ENCODE results near the gene TPD52L1.

Gene TPD52L1

DNA sequence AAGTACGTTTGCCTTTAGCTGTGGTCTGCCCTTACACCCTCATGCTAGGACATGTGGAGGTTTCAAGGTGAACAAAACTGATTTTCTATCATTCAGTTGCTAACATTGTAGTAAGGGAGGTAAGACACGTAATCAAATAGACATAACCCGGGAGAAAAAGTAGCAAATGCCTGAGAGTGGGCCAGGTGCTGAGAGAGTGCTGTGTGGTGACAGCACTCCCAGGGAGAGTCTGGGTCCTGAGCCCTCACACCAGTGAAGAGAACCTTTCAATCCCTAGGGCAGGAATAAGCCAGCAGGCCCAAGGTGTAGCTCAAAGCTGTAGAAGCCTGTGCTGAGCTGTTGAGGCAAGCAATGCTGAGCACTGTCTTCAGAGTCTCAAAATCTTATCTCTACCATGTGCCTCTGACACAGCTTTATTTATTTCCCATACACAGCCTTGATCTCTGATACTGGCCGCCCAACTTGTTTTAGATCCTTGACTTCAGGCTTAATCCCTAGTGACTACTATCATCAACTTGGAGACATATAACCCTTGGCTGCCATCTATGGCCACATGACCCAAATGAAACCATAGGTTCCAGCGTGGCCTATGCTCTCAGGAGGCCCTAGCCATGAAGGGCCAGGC, 55.2 kb downstream of the TPD52L1 start:
- DNase-seq (ENCODE audit: low spot score) = no peak

DNA sequence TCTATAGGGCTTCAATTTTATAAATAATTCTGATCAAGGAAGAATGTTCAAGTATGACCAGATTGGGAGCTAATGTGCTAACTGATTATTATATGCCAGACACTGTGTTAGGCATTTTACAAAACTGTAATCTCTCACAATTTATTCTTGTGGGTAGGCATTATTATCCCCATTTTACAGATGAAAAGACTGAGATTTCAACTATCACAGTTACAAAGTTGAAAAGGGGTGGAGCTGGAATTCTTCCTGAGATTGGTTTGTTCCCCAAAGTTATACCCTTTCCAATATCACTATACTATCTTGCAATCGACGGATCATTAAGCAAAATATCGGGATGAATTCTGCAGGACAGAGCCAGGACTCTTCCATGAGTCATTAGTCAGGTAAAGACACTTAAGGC, 57.1 kb downstream of the TPD52L1 start:
- DNase-seq (ENCODE audit: low spot score) = no peak

DNA sequence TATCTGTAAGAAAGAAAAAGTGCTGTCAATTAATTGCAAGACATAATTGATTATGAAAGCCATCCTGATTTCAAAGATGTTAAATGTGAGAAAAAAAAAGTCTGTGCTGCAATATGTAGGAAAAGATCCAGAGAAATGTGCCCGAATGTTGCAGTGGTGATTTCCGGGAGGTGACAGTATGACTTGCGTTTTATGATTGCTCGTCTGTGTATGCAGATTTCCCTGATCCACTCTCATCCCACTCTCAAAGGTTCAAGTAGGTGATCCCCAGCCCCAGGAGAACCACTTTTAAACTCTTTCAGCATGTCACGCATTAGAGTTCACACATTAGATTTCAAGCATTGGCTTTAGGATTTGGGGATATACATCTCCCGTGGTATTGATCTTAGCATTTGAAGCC, 57.8 kb downstream of the TPD52L1 start:
- no peak for DNase-seq (ENCODE audit: low spot score)

DNA sequence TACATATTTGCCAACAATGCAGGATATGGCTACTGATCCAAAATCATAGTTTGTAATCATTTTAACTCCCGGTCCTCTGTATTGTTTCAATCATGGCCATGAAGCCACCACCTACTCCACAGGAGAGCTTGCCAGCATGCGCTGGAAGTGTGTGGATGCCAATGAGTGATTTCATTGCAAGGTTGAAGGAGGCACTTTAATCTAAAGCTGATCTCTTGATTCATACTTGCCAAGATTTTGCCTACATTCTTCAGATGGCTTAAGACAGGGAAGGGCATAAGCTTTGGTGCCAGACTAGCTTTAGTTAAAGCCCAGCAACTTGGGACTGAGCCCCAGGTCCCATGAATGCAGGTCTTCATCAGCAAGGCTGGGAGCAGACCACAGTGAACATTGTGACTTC, 58.8 kb downstream of the TPD52L1 start:
- DNase-seq (ENCODE audit: low spot score) = no peak

DNA sequence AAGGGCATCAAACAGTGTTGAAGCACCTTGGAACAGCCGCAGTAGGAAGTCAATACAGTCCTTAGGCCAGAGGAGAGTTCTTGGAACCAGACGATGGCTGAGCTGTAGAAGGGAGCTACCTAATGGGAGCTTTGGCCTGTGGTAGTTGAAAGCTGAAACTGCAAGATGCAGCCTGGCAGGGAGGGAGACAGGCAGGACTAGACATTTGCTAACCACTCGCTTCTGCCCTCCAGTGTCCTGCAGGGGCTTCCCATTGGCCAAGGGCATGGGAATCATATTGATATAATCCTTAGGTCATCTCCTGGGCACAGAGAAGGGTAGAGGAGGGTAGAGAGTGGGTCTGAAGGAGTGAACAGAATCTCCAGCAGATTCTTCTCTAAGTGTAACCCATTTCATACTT, 60.4 kb downstream of the TPD52L1 start:
- DNase-seq (ENCODE audit: low spot score) = no peak

DNA sequence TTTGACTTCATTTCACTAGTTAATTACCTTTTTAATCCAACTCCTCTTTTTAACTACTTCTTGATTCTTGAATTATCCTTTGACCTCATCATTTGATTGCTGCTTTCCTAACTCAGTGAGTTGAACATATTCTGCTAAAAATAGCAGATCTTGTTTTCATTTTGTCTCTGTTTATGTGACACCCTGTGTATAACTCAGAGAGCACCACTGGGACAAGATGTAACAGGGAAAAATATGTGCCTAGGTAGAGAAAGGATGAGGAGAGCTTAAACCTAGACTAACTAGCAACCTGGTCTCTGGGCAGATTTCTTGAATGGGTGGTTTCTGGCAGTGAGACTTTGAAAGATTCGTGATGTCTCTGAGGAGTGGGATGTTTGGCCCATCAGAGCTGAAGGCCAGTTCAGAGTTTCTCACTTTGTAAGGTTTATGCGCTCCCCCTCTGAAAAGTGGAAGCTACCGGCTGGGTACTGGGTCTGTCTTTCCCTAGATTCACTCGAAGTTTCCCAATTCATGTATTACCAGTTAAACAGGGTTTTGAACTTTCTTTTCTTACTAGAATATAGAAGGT, 61.8 kb downstream of the TPD52L1 start:
- no peak for DNase-seq (ENCODE audit: low spot score)

DNA sequence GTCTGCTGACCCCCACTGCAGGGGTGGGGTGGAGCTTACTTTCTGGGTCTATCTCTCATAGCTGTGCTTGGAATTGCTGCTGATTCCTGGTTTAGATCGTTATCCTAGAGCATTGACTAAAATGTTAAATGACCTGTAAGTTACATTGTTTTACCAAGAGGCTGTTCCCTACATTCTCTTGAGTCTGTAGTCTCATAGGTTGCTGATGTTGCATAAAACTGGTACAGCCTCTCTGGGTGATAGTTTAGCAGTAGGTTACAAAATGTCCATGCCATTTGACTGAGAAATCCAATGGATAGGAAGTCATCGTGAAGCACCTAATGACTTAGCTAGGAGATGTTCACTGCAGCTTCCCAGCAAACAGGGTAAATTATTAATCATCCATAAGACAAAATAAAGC, 62.4 kb downstream of the TPD52L1 start:
- DNase-seq (ENCODE audit: low spot score) = no peak

DNA sequence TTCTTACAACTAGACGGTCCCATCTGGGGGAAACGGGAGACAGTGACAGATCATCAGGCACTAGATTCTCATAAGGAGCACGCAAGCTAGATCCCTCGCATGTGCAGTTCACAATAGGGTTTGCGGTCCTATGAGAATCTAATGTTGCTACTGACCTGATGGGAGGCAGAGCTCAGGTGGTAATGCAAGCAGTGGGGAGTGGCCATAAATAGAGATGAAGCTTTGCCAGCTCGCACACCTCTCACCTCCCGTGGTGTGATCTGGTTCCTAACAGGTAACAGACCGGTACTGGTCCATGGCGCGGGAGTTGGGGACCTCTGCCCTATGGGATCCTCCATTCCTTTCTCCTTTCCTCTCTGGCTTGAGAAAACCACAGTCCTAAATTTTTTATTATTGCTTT, 63.8 kb downstream of the TPD52L1 start:
- DNase-seq (ENCODE audit: low spot score) = no peak

DNA sequence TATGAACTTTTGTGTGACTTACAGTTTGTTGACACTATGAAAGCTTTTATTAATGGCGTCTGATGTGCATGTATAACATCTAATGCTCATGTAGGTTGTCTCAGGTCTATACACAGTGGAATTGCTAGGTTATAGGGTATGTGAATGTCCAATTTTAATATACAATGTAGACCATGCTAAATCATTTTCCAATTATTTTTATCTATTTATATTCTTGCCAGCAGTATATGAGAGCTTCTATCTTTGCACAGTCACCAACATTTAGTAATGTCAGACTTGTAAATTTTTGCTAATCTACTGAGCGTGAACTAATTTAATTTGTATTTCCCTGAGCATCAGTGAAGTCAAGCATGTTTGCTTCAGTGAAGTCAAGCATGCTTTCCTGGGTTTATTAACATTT, 64.4 kb downstream of the TPD52L1 start:
- DNase-seq (ENCODE audit: low spot score) = no peak

DNA sequence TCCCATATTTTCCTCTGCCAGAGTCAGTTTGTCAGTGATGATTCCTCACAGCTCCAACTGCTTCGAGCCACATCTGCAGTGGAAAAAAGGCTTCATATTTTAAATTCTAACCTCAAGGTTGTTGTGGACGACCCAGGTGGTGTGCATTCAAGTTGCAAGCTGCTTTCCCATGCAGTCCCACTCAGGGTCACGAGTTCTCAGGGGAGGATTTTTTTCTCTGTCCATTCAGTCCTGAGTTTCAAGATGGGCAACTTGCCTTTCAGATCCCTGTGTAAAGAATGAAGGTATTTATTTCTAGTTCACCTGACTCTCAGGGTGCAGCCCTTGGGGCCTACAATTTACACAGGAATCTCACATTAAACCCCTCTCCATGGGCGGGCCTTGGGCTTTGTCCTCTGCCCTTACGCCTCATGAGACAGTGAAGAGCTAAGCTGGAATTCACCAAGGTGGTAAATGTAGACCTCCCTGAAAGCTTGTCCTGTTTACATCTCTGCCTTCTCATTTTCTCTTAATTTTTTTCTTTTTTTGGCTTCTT, 65.9 kb downstream of the TPD52L1 start:
- no peak for DNase-seq (ENCODE audit: low spot score)

DNA sequence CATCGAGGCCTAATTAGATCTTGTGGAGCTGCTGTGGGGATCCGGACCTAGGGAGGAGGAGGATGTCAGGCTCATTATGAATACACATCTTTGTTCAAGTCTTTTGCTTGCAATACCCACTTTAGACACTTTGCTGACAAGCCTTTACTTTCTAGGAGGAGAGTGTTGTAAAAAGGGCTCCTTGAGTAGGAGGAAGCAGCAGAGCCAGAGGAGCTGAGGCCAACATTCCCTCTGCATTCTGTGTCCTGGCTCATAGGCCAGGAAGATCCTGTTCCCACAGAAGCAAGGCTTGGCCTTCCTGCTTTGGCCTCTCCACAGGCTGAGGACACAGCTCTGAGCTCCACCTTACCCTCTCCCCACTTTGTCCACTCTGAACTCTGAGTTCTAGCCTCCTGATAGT, 67.1 kb downstream of the TPD52L1 start:
- DNase-seq (ENCODE audit: low spot score) = no peak

DNA sequence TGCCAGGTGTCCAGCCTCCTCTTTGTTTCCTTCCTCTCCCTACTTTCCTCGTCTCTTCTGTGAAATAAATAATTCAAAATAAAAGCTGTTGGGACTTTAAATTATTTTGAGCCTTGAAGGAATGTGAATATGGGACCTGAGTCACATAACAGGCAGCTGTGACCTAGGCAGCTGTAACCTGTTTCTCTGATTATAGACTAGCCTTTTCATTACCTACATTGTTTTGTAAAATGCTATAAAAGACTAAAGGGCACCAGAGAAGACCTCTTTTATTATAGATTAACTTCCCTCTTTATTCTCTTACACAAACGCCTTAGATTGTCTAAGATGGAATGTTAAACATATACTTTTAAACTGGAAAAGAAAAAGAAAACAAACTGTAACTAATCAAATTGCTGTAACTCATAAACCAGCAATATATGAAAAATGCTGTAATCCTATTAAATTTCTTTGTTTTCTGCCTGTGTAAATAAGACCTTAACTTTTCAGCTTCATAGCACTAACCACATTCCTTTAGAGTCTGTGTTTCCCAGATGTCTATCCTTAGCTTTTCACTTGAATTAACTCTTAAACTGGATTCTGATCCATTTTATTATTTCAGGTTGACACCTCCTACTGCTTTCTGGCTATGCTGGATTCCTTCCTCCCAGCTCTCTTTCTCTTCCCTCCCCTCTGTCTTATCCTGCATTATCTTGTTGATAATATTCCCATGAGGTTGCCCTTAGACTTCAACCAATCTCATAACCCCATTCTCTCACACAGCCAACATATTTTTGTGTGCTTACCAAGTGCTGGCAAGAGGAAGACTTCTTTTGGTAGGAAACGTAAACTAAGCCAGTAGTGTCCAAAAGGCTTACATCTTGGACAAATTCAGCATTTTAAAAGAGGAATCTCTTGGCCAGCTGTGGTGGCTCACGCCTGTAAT, 69.2 kb downstream of the TPD52L1 start:
- no peak for DNase-seq (ENCODE audit: low spot score)

DNA sequence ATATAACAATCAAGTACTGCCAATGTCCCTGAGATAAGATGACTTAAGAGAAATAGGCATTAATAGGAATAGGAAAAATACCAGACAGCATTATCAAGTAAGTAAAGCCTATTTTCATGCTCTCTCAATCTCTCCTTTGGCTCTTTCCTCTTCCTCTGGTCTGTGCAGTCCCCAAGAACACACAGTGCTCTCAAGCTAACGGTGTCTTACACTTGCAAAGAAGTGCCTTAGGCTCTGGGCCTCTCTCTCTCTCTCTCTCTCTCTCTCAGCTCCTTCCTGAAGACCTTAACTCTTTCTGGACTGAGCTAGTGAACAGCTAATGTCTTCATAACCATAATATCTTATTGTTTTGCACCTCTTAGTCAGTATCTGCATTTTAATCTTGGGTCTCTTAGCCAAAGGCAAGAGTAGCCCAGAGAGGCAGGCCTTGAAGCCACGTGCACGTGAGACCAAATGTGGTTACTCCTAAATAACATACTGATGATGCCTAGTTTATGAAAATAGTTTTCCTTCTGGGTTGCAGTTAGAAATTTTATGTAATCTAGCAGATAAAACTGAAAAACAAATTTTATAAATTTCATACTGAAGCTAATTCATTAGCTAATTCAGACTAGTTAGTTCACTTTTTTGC, 70.8 kb downstream of the TPD52L1 start:
- DNase-seq (ENCODE audit: low spot score) = no peak

DNA sequence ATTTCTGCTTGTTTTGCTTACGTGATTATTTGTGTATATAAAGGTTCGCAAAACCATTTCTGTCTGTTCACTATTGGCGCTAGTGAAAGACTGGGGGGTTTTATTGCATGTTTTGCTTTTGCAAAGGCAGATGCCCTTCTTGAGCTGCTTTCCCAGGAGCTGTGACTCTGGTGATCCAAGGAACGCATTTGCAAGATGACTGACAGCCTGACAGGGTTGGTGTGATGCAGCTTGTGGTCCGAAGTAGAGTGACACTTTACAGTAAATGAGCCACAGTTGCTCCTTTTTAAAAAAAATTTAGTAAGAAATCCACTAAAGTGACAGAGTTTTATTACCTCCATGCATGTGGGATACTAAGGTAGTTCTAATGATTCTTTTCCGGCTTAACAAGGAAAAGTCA, 73.7 kb downstream of the TPD52L1 start:
- no peak for DNase-seq (ENCODE audit: low spot score)

DNA sequence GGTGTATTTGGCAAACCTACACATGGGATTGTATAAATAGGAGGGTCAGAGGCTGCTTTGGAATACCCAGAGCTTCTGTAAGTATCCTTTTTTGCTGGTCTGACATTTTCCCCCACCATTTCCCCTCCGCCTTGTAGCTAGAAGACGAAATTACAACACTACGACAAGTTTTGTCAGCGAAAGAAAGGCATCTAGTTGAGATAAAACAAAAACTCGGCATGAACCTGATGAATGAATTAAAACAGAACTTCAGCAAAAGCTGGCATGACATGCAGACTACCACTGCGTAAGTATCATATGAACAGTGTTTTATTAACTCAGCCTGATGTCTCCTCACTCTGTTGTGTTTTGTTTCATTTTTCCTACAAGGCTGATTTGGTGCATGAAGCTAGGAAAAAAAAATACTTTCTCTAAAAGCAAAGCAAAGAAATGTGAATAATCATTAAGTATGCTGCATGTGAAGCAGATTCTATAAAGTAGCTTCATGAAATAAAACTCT, 75.5 kb downstream of the TPD52L1 start:
- no peak for DNase-seq (ENCODE audit: low spot score)

DNA sequence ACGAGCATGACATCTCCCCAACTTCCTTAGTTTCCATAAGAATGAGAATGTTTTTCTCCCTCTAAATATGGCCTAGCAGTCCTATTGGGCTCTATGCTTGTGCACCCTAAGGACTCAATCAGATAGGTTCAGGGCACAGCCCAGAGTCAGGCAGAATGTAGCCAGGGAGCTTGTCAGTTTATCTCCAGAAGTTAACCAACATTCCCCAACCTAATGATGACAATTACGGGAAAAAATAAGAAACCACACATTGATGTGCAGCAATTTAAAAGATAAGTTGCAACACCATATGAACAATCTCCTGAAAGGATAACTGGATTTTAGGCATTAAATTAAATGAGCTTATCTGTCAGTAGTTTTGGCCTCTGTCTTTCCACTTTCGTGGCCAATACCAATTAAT, 77.1 kb downstream of the TPD52L1 start:
- DNase-seq (ENCODE audit: low spot score) = no peak

DNA sequence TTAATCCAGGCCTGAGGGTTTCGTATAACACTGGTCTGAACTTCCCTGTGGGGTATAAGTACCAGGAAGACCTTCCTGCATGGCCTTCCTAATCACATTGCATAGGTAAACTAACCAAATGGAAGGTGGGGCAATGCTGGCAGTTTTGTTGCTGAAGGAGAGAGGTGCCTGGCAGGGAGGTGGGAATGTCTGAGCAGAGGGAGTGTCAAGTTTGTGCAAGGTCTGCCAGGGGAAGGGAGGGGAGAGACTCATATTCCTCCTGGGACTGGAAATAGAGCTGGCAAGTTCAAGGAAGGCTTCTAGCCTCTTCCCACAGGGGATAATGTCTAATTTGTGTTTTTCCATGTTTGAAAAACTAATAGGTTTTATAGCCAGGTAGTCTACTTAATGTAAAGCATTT, 77.6 kb downstream of the TPD52L1 start:
- DNase-seq (ENCODE audit: low spot score) = no peak

DNA sequence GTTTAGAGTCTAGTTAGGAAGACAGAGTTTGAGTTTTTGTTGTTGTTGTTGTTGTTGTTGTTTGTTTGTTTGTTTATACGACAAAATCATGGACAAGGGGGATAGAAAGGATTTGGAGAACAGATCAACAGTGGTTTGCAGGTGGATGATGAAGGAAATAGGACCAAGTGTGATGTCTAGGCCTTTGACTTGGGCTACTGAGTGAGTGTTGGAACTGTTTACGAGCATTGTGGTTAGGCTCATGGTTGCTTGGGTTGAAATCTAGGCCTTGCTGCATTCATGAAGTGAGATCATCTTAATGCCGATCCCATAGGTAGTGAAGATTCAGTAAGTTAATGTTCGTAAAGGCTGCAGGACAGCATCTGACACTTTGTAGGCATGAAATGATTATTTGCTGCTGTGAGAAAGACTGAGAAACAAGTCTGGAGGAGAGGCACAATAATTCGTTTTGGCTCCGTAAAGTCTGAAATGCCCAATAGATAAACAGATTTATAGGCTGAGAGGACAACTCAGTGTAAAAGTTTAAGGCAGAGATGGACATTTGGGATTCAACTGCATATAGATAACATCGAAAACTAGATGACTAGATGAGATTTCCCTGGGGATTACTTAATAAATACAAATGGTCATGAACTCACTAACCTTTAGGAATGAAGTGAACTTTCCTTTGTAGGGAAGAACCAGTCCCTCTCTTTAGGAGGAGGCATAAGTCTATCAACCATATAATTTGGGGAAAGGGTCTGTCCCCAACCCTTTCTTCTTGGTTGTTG, 78.2 kb downstream of the TPD52L1 start:
- no peak for DNase-seq (ENCODE audit: low spot score)

DNA sequence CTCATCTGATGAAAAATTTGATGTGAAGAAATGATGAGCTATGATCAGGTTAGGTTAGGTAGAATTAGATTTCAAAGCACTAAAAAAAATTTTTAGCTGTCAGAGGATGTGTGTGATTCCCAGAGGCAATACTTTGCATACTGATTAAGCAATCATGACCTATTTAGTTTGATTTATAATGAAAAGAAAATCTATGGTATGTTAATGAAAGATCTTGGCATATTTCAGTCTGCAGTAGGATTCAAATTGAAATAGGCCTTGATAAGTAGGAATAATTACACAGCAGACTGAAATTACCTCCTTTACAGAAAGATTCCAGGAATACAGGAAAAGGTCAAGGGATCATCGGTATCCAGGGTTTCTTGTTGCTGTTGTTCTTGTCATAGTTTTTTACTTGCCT, 78.9 kb downstream of the TPD52L1 start:
- no peak for DNase-seq (ENCODE audit: low spot score)

DNA sequence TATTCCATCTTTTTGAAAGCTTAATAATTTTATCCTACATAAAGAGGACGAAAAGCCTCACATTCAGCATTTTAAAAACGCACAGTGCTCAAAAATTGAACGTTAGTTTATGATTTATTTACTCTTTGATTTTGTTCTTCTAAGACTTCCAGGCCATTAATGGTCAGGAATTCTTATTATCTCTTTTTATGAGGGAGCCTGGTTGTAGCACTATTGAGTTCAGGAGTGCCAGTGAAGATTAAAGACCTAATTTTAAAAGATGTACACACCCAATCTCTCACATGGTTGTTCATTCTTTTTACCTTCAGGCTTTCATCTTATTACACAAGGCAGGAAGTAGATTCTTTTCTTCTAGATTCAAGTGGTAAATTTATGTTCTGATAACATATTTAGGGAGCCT, 79.6 kb downstream of the TPD52L1 start:
- no peak for DNase-seq (ENCODE audit: low spot score)

DNA sequence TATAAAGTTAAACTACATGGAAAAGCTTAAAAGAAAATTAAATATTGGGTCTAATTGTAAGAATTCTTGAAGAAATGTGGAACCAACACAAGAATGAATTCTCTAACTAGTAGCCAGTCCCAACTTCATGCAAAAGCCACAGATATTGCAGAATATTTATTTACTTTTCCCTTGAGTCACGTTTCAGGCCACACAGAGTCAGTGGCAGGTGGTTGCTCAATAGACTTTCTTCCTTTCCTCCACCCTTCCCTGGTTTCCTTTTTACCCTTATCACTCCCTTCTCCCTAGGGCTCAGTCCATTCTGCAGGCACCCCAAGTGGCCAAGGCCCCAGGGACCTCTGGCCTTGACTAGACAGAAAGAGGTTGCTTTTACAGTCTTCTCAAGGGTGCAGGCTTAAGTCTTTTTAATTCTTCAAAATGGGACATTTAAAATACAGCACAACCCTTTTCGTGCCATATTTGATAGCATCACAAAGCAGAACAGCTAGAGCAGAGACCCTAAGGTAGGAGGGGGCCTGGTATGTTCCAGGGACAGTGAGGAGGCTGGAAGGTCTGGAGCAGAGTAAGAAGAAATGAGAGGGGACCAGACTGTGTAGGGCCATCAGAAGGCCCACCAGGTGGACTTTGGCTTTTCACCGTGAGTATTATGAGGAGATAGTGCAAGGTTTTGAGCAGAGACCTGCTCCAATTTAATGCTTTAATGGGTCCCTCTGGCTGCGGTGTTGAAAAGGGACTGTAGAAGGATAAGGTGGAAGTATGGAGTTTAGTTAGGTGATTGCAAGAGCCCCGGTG, 83.2 kb downstream of the TPD52L1 start:
- DNase-seq (ENCODE audit: low spot score) = no peak
